ENCODE results near the gene CDC45.

CDC45 gene

GRCh38 chr22:19566279-19567156 is 86.8 kb downstream of the CDC45 start:
- no peak for DNase-seq (ENCODE audit: low spot score)

- DNase-seq (ENCODE audit: low spot score) = no peak
Observed at GRCh38 chr22:19567157-19568009, 87.7 kb downstream of the CDC45 start.

GRCh38 chr22:19568337-19569275 is 88.9 kb downstream of the CDC45 start:
- DNase-seq (ENCODE audit: low spot score) = peak; percentile 92

- no peak for DNase-seq (ENCODE audit: low spot score)
Observed at GRCh38 chr22:19569276-19569640, 89.5 kb downstream of the CDC45 start.

- DNase-seq (ENCODE audit: low spot score) = no peak
Observed at GRCh38 chr22:19569976-19570375, 90.3 kb downstream of the CDC45 start.
